GM23248 (cell line): ENCODE results near the gene SLC9C1. TPM values are rescaled to one million over a fixed set of nuclear protein-coding genes. Genes with fewer than 3 reads are reported as not detected.

Experiments
- DNase-seq: peaks from one replicate; pipeline ENCODE4 v3.0.0-alpha.2; 2015
- H2AFZ ChIP-seq: fragments of 200-600 bp; sonication (generic); 2 replicates; pipeline ENCODE4 v1.6.1; 2016; ENCODE audit warnings: antibody characterized with exemption
- H3F3A ChIP-seq: fragments of 200-600 bp; sonication (generic); 2 replicates; pipeline ENCODE4 v1.6.1; 2016; ENCODE audit warnings: mild to moderate bottlenecking, antibody characterized with exemption, mixed run types; ENCODE audit not compliant: insufficient read depth
- H3K27ac ChIP-seq: fragments of 200-600 bp; sonication (generic); 2 replicates; pipeline ENCODE4 v1.5.1; 2016; ENCODE audit warnings: mild to moderate bottlenecking
- H3K27me3 ChIP-seq: fragments of 200-600 bp; sonication (generic); replicated peaks from 2 replicates; pipeline ENCODE4 v1.6.1; 2016; ENCODE audit warnings: mild to moderate bottlenecking; ENCODE audit not compliant: insufficient read depth
- H3K36me3 ChIP-seq: fragments of 200-600 bp; sonication (generic); 2 replicates; pipeline ENCODE4 v1.6.1; 2016; ENCODE audit warnings: low read depth, mild to moderate bottlenecking
- H3K4me1 ChIP-seq: fragments of 200-600 bp; sonication (generic); 2 replicates; pipeline ENCODE4 v1.6.1; 2016; ENCODE audit warnings: mild to moderate bottlenecking; ENCODE audit not compliant: insufficient read depth
- H3K4me2 ChIP-seq: fragments of 200-600 bp; sonication (generic); one replicate; pipeline ENCODE4 v1.6.1; 2016; ENCODE audit warnings: mild to moderate bottlenecking; ENCODE audit not compliant: unreplicated experiment
- H3K4me3 ChIP-seq: fragments of 200-600 bp; sonication (generic); 2 replicates; pipeline ENCODE4 v1.5.1; 2016; ENCODE audit warnings: mild to moderate bottlenecking
- H3K79me2 ChIP-seq: fragments of 200-600 bp; sonication (generic); 2 replicates; pipeline ENCODE4 v1.6.1; 2016; ENCODE audit warnings: mild to moderate bottlenecking; ENCODE audit not compliant: insufficient read depth
- H3K9ac ChIP-seq: fragments of 200-600 bp; sonication (generic); 2 replicates; pipeline ENCODE4 v1.6.1; 2016; ENCODE audit warnings: mild to moderate bottlenecking
- H3K9me2 ChIP-seq: fragments of 200-600 bp; sonication (generic); 2 replicates; pipeline ENCODE4 v1.6.1; 2016; ENCODE audit warnings: mixed run types, mild to moderate bottlenecking, moderate library complexity; ENCODE audit not compliant: insufficient read depth
- H3K9me3 ChIP-seq: fragments of 200-600 bp; sonication (generic); one replicate; pipeline ENCODE4 v1.6.1; 2017; ENCODE audit warnings: low read depth
- H4K20me1 ChIP-seq: fragments of 200-600 bp; sonication (generic); 2 replicates; pipeline ENCODE4 v1.6.0; 2016; ENCODE audit not compliant: insufficient read depth
- EZH2 ChIP-seq: fragments of 200-600 bp; sonication (generic); IDR thresholded peaks from 2 replicates; pipeline ENCODE4 v1.6.1; 2018; ENCODE audit warnings: antibody characterized with exemption, mild to moderate bottlenecking; ENCODE audit not compliant: insufficient read depth, poor library complexity, severe bottlenecking
- EZH2phosphoT487 ChIP-seq: fragments of 200-600 bp; sonication (generic); IDR thresholded peaks from 2 replicates; pipeline ENCODE4 v1.6.1; 2018; ENCODE audit warnings: antibody characterized with exemption, moderate library complexity, mild to moderate bottlenecking, low read depth; ENCODE audit not compliant: insufficient read depth
- WGBS, 2 experiments: methylation state at CpG; one replicate each; pipeline ENCODE4 v1.1.6; 2015 to 2017; ENCODE audit warnings: low lambda C conversion rate in 2 of 2, low coverage in 1 of 2; ENCODE audit errors: missing lambda C conversion rate in 2 of 2; 5-methylcytosine and 5-hydroxymethylcytosine counted together
- in situ Hi-C: fragments of 300-500 bp; cut with MboI; formaldehyde crosslinking; loops from 2 replicates; pipeline ENCODE4 v1.15.0; 2020
- polyA plus RNA-seq: library from polyadenylated mRNA; unstranded; fragments of >200 nt; fragmentation: Nextera tagmentation; extraction: Ambion mirVana; gene quantifications from 2 replicates; pipeline ENCODE4 v1.2.1, GENCODE V29; 2016
- total RNA-seq: library from RNA; depleted of rRNA; stranded (reverse); fragments of >200 nt; shearing (Covaris generic); gene quantifications from 2 replicates; pipeline ENCODE4 v1.2.3, GENCODE V29; 2014

Gene SLC9C1
- total and polyA plus RNA-seq, 2 experiments from 2014 or later = not detected

GRCh38 chr3:112175646-112176045, 118.4 kb downstream of the SLC9C1 start:
- in situ Hi-C loops = no loop called here
- DNase-seq = no peak
- no peaks in the 10 kb centered on the region for H3K27me3 ChIP-seq
- no peaks in the 10 kb centered on the region for H3F3A ChIP-seq
- H2AFZ ChIP-seq = no peak overlapping the region
- no peaks in the 10 kb centered on the region for H3K9me2 ChIP-seq
- H3K4me1 ChIP-seq = no peaks in the 10 kb centered on the region
- H3K36me3 ChIP-seq = no peaks in the 10 kb centered on the region
- 16 to 34% methylated on average over 4 to 6 of the region's 6 CpGs for WGBS, 2 experiments
- H3K4me2 ChIP-seq = no peak overlapping the region
- no peaks in the 10 kb centered on the region for H4K20me1 ChIP-seq
- H3K79me2 ChIP-seq = no peaks in the 10 kb centered on the region
- TF ChIP-seq EZH2 (no peak), EZH2phosphoT487 (no peak)
- no peak overlapping the region for H3K9ac ChIP-seq
- no peak overlapping the region for H3K27ac ChIP-seq
- no peaks in the 10 kb centered on the region for H3K9me3 ChIP-seq
- H3K4me3 ChIP-seq = no peak overlapping the region

GRCh38 chr3:112175037-112175436, 119.0 kb downstream of the SLC9C1 start:
- no peaks in the 10 kb centered on the region for H3K4me1 ChIP-seq
- H3K4me2 ChIP-seq = no peak overlapping the region
- TF ChIP-seq EZH2 (no peak), EZH2phosphoT487 (no peak)
- H3K27ac ChIP-seq = no peak overlapping the region
- in situ Hi-C loops = no loop called here
- H3K9me3 ChIP-seq = no peaks in the 10 kb centered on the region
- no peaks in the 10 kb centered on the region for H3K27me3 ChIP-seq
- no peaks in the 10 kb centered on the region for H3F3A ChIP-seq
- H3K4me3 ChIP-seq = no peak overlapping the region
- no peak overlapping the region for H3K9ac ChIP-seq
- no peak for DNase-seq
- H4K20me1 ChIP-seq = no peaks in the 10 kb centered on the region
- WGBS, 2 experiments = 55 to 65% methylated on average over 5 of the region's 5 CpGs
- no peaks in the 10 kb centered on the region for H3K79me2 ChIP-seq
- H3K36me3 ChIP-seq = no peaks in the 10 kb centered on the region
- H2AFZ ChIP-seq = no peak overlapping the region
- no peaks in the 10 kb centered on the region for H3K9me2 ChIP-seq

- in situ Hi-C loops = no loop called here
- Histone ChIP-seq H3K9ac (no peak overlapping the region), H3K4me2 (no peak overlapping the region), H3F3A (no peaks in the 10 kb centered on the region), H3K9me3 (no peaks in the 10 kb centered on the region), H3K4me3 (no peak overlapping the region), H4K20me1 (no peaks in the 10 kb centered on the region), H3K36me3 (no peaks in the 10 kb centered on the region), H3K27ac (no peak overlapping the region), H3K27me3 (no peaks in the 10 kb centered on the region), H3K79me2 (no peaks in the 10 kb centered on the region), H3K4me1 (no peaks in the 10 kb centered on the region), H2AFZ (no peak overlapping the region), H3K9me2 (no peaks in the 10 kb centered on the region)
- no peak for DNase-seq
- TF ChIP-seq EZH2 (no peak), EZH2phosphoT487 (no peak)
- WGBS, 2 experiments = 56 to 59% methylated on average over 3 of the region's 3 CpGs
These were observed 122.9 kb downstream of the SLC9C1 start for GRCh38 chr3:112171144-112171543.

DNA sequence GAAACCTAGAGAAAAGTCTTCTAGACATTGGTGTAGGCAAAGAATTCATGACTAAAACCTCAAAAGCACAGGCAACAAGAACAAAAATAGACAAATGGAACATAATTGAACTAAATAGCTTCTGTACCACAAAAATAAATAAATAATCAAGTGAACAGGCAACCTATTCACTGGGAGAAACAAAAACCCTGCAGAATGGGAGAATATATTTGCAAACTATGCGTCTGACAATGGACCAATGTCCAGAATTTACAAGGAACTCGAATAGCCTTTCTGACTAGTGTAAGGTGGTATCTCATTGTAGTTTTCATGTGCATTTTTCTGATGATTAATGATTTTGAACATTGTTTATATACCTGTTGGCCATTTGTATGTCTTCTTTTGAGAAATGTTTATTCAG, 124.0 kb downstream of the SLC9C1 start:
- H2AFZ ChIP-seq = no peak overlapping the region
- H3K9me3 ChIP-seq = no peaks in the 10 kb centered on the region
- no peak overlapping the region for H3K27ac ChIP-seq
- H3K9me2 ChIP-seq = no peaks in the 10 kb centered on the region
- in situ Hi-C loops = no loop called here
- no peaks in the 10 kb centered on the region for H4K20me1 ChIP-seq
- H3F3A ChIP-seq = no peaks in the 10 kb centered on the region
- no peak overlapping the region for H3K4me3 ChIP-seq
- no peak for TF ChIP-seq EZH2
- TF ChIP-seq EZH2phosphoT487 = no peak
- no peaks in the 10 kb centered on the region for H3K27me3 ChIP-seq
- H3K4me1 ChIP-seq = no peaks in the 10 kb centered on the region
- H3K79me2 ChIP-seq = no peaks in the 10 kb centered on the region
- H3K9ac ChIP-seq = no peak overlapping the region
- DNase-seq = no peak
- 62 to 66% methylated on average over 2 of the region's 2 CpGs for WGBS, 2 experiments
- no peak overlapping the region for H3K4me2 ChIP-seq
- no peaks in the 10 kb centered on the region for H3K36me3 ChIP-seq

DNA sequence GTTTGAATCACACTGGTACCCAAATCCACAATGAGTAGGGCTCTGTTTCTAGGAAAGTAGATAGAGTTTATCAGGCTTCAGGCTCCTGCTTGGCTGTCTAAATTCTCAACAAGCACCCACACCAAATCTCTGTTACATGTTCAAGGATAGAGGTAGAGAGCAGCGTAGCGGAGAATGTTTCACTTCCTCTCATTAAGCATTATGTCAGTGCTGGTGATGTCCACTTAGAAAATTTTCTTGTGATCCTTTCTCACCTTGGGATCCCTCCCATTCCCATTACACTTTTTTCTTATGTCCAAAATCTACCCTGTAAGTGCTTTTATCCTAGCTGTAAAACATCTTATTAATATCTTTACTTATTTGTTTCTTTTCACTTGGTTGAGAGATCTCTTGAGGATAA, 126.3 kb downstream of the SLC9C1 start:
- no peak overlapping the region for H3K4me3 ChIP-seq
- no peaks in the 10 kb centered on the region for H4K20me1 ChIP-seq
- H3K4me1 ChIP-seq = no peaks in the 10 kb centered on the region
- no peak for DNase-seq
- WGBS, 2 experiments = 74 to 80% methylated on average over 2 of the region's 2 CpGs
- in situ Hi-C loops = no loop called here
- H3F3A ChIP-seq = no peaks in the 10 kb centered on the region
- H3K4me2 ChIP-seq = no peak overlapping the region
- H3K9ac ChIP-seq = no peak overlapping the region
- H3K9me3 ChIP-seq = no peaks in the 10 kb centered on the region
- H2AFZ ChIP-seq = no peak overlapping the region
- H3K27ac ChIP-seq = no peak overlapping the region
- no peak for TF ChIP-seq EZH2phosphoT487
- TF ChIP-seq EZH2 = no peak
- no peaks in the 10 kb centered on the region for H3K79me2 ChIP-seq
- H3K9me2 ChIP-seq = no peaks in the 10 kb centered on the region
- H3K36me3 ChIP-seq = no peaks in the 10 kb centered on the region
- H3K27me3 ChIP-seq = no peaks in the 10 kb centered on the region
